Posterior cingulate gyrus (tissue), 11 donors: ENCODE measurements around the gene MYH6.
"Not testable (repeated sequence)": the region's sequence is repeated elsewhere in the genome, so short reads cannot be mapped to it uniquely, and the experiment has no call there.

Experiments used
- DNase-seq, 10 donors: peaks; one replicate each; pipeline versions ENCODE4 v3.0.0 to v3.0.0-alpha.2; 2020 to 2021; ENCODE audit warnings: mixed read lengths in 3 of 10
- intact Hi-C: fragments of 100-400 bp; cut with DNase I; formaldehyde crosslinking; loops from one replicate; pipeline ENCODE4 v1.15.1; 2023

The MYH6 gene

DNA sequence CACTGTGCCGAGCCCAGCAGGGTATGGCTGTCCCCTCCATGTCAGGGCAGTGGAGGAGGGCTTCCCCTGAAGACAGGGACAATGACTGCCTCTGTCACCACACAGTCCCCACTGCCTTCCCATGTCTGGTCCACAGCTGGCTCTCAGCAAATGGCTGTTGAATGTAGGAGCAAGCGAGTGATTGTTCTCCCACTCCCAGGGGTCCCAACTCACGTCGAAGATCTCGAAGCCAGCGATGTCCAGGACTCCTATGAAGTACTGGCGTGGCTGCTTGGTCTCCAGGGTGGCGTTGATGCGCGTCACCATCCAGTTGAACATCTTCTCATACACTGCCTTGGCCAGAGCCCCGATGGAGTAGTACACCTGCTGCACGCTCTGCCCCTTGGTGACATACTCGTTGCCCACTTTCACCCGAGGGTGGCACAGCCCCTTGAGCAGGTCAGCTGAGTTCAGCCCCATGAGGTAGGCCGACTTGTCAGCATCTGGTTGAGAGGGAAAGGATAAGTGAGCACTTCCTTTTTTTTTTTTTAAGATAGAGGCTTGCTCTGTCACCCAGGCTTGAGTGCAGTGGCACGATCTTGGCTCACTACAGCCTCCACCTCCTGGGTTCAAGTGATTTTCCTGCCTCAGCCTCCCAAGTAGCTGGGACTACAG is 7.5 kb downstream of the MYH6 start:
- intact Hi-C loops = not testable (repeated sequence)
- peak in 2 of 10 donors; percentile 60 to 68 for DNase-seq

DNA sequence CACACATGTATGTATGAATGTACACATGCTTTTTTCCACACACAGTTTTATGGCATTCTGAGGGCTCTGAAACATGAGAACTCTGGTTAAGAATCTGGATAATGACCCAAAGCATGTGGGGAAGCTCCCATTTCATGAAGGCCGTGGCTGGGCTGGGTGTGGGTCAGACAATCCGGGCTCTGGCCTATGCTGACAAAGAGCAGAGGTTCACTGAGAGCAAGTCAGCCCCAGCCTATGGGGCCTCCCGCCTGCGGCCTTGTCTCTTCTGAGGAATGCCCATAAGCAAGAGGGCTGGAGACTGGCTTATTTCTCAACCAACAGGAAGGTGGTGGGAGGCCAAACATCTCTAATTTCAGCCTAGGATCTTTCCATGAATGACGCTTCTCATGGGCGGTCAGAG is 8.5 kb downstream of the MYH6 start:
- intact Hi-C loops = no loop called here
- DNase-seq = peak in 2 of 10 donors; percentile 27 to 71

DNA sequence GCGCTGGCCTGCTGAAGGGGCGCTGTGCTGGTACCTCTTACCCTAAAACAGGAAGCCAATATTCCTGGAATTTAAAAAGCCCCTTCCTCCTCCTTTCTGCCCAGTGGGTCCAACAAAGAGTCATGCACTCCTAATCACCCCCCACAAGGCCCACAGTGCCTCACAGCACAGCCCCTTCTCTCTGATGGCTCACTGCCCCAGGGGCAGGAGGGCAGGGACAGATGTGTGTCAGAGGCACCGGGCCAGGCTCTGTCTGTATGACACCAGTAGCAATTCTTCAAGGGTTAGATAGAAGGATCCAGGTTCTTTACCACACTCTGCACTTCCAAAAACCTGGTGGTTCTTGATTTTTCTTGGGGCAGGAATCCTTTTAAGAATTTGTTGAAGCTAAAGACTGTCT is 8.9 kb downstream of the MYH6 start:
- intact Hi-C loops = no loop called here
- DNase-seq = peak in 2 of 10 donors; percentile 42 to 69

DNA sequence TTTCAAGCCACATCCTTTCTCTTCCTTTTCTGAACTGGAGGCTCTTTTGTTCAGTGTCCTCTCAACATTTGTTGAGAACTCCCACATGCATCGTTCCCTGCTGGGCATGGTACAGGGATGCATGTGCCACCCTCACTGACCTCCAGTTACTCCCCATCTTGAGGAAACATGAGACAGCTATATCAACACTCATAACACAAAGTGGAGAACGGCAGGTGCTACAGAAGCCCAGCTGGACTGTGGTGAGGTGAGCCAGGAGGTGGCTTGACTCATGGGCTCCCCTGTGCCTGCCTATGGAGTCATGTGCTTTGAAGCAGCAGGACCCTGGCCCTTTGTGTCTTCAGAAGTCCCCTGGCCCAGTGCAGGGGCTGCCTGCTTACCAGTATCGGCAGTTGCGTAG is 9.7 kb downstream of the MYH6 start:
- intact Hi-C loops = no loop called here
- peak in 1 of 10 donors; percentile 24 for DNase-seq

DNA sequence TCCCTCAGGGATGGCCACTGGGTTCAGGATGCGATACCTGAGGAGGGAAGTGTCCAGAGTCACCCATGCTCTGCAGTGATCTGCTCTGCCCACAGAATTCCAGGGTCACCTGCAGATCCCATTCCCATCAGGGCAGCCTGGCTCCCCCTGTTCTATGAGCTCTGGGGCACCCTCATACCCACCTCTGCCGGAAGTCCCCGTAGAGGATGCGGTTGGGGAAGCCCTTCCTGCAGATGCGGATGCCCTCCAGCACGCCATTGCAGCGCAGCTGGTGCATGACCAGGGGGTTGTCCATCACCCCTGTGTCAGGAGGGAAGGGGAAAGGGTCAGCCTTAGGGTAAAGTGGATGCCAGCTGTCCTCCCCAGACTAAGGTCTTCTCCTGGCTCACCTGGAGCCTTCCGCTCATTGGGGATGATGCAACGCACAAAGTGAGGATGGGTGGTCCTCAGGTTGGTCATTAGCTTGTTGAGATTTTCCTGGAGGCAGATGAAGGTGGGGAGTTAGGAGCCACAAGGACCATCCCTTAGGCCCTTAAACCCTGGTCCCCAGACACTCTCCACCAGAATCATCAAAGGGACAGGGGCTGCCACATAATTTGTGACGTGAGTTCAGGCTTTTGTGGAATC is 11.2 kb downstream of the MYH6 start:
- intact Hi-C loops = no loop called here
- DNase-seq = peak in 3 of 10 donors; percentile 6 to 57 (median 44)

DNA sequence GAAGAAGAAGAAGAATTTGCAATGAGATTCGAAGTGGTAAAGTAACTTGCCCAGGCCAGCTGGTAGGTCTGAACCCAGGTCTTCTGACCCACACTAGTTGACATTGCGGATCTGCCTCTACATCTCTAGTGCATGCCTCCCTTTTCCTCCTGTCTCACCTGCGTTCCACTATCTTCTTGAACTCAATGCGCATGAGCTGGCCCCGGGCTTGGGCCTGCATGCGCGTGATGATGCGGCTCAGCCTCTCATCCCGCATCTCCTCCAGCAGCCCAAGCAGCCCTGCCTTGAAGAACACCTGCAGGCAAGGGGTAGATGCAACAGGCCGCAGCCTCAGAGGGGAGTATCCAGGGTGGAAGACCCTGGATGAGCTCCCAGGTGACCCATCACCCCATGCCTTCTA is 11.9 kb downstream of the MYH6 start:
- intact Hi-C loops = no loop called here
- peak in 3 of 10 donors; percentile 25 to 57 (median 53) for DNase-seq

DNA sequence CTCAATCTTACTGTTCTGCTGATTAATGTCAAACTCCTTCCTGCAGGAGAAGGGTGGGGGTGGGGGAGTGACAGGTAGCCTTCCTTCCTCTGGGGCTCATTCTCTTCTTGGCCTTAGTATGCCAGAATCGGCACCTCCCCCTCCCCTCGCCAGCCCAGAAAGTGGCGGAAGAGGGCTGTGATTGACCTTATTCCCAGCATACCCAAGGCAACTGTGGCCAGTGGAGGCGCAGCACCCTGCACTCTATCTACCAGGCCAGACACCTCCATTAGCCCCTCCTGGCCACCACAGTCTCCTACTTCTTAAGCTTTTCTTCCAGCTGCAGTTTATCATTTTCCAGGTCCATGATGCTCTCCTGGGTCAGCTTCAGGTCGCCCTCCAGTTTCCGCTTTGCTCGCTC is 15.5 kb downstream of the MYH6 start:
- DNase-seq = peak in 2 of 10 donors; percentile 5 to 34
- intact Hi-C loops = no loop called here

DNA sequence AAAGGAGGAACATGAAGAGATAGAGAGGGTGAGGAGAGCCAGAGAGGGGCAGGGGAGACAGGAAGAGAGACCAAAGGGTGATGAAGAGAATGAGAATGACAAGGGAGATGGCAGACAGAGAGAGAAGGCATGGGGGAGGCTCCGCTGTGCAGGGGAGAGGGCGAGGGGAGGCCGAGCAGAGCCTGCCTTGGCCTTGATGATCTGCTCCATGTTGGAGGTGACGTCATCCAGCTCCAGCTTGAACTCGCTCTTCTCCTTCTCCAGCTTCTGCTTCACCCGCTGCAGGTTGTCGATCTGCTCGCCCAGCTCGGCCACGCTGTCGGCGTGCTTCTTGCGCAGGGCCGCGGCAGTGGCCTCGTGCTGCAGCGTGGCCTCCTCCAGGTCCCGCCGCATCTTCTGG is 18.2 kb downstream of the MYH6 start:
- intact Hi-C loops = not testable (repeated sequence)

DNA sequence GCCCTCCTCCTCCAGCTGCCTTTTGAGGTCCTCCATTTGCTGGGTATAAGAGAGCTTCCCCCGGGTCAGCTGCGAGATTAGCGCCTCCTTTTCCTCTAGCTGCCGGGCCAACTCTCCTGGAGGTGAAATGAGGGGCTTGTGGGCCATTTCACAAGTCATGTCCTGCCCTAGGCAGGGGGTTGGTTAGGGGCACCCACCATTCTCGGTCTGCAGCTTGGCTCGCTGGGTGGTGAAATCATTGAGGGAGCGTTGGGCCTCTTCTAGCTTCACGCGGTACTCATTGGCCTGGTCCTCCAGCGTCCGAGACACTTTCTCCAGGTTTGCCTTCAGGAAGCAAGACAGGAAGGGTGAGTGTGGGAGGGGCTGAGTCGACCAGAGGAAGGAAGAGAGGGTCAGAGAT is 18.7 kb downstream of the MYH6 start:
- intact Hi-C loops = no loop called here
- DNase-seq = peak in 2 of 10 donors; percentile 52 to 75

More for the DNA sequence above, 18.2 kb downstream of the MYH6 start:
- not testable (repeated sequence) for DNase-seq

DNA sequence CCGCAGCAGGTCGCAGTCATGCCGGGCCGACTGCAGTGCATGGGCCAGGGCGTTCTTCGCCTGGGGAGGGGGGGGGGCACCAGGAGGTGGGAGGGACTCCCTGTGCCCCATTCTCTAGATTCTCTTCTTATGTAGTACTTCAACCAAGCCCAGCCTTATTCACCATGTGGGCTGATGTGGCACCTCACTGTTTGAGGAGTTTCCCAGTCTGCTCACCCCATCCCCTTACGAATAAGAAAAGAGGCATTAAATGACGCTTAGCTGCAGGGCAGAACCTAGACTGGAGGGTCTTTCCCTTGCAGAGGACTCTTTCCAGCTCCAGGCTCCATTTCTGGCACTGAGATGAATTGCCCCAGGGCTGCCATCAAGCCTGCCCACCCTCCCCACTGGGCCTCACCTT is 19.1 kb downstream of the MYH6 start:
- intact Hi-C loops = no loop called here
- DNase-seq = peak in 1 of 10 donors; percentile 10

DNA sequence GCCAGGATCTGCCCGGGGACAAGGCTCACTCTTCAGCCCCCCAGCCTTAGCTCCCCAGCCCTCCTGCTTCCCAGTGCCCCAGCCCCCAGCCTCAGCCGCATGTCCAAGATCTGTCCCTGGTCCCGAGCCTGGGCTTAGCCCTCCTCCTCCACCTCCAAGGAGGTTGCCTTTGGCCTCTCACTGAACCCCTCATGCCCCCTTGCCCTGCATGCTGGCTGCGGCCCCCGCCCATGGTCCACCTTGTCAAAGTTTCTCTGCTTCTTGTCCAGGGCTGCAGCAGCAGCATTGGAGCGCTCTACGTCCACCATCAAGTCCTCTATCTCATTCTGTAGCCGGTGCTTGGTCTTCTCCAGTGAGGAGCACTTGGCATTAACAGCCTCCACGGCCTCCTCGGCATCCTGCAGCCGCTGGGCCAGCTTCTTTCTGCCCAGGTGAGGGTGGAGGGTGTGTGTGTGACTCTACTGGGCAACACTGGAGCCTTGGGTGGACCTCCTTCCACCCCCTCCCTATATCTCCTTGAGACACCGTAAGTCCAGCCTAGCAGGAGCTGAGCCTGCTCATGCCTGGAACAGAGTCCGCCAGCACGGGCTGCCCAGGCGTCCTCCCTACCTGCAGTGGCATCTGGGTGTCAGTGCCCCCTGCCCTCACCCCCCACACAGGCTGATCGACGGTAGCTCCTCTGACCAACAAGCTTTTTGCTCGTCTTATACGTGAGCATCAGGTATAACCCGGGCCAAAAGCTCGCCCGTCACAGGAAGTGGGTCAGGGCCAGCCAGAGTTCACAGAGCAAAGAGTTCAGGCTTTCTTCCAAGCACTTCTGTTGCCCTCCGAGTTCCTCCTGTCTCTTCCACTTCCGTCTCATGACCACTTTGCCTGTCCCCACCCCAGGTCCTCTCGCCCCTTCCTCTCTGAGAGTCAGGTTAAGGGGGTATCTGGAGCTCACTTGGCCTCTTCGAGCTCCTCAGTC is 19.9 kb downstream of the MYH6 start:
- intact Hi-C loops = no loop called here
- DNase-seq = peak in 2 of 10 donors; percentile 72 to 77

DNA sequence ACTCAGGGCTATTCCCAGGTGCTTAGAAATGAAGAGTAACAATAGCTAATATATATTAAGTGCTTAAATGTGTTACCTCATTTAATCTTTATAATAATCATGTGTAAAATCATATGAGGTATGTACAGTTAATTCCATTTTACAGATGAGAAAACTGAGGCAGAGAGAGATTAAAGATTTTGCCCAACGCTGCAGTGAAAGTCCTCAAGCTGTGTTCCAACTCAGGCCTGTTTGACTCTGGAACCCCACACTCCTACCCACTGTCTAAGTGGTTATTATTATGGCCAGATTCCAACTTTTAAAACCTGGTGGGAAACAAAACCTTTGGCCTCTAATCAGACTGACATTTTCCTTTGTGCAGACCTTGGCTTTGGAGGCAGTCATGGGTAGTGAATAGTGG is 21.1 kb downstream of the MYH6 start:
- peak in 2 of 10 donors; percentile 2 to 16 for DNase-seq

DNA sequence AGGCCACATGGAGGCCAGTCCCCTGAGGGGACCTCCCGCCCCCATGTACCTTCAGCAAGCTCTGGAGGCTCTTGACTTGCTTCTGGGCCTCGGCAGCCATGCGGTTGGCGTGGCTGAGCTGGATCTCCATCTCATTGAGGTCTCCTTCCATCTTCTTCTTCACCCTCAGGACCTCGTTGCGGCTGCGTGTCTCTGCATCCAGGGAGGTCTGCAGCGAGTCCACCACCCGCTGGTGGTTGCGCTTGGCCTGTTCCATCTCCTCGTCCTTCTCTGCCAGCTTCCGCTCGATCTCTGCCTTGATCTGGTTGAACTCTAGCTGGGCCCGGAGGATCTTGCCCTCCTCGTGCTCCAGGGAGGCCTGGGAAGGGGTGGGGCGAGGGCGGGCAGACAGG is 21.8 kb downstream of the MYH6 start:
- intact Hi-C loops = not testable (repeated sequence)
- DNase-seq = peak in 1 of 10 donors; percentile 38

More for the DNA sequence above, 21.1 kb downstream of the MYH6 start:
- intact Hi-C loops = no loop called here

DNA sequence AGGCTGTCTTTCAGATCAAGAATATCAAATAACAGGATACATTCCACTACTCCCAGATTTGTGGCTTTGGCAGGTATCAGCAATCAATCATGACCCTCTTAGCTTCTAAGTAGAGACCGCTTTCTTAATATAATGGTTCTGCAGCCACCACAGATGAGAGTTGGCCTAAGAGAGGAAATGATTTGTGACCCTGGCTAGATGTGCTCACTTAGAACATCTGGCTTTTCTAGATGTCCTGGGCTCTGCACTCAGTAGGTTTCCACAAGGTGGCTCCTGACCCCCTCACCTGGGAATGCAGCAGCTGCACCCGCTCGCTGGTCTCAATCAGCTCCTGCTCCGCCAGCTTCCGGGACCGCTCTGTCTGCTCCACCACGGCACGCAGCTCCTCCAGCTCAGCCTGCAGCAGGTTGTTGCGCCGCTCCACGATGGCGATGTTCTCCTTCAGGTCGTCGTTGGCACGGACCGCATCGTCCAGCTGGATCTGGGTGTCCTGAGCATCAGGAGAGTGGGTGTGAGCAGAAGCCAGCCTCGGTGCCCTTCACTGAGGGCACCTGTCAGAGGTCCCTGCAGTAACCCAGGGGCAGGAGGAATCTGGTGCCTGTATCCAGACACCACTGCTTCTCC is 22.3 kb downstream of the MYH6 start:
- intact Hi-C loops = no loop called here
- DNase-seq = peak in 3 of 10 donors; percentile 63 to 81 (median 67)

DNA sequence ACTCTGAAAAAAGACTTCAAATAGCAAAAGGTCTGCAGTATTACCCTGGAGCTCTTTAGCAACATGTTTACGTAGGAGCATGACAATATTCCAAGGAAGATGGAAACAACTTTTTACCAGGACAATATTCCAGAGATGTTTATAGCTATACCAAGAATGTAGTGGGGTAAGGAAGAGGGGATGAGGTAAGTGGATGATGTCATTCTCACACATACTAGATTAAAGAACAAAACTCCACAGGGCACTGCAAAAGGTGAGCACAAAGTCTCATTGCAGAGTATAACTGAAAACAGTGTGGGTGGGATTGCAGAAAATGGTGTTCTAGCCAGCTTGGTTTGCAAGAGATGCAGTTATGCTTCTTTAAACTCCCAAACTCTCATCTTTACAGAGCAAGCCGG is 22.8 kb downstream of the MYH6 start:
- intact Hi-C loops = no loop called here
- DNase-seq = no peak

DNA sequence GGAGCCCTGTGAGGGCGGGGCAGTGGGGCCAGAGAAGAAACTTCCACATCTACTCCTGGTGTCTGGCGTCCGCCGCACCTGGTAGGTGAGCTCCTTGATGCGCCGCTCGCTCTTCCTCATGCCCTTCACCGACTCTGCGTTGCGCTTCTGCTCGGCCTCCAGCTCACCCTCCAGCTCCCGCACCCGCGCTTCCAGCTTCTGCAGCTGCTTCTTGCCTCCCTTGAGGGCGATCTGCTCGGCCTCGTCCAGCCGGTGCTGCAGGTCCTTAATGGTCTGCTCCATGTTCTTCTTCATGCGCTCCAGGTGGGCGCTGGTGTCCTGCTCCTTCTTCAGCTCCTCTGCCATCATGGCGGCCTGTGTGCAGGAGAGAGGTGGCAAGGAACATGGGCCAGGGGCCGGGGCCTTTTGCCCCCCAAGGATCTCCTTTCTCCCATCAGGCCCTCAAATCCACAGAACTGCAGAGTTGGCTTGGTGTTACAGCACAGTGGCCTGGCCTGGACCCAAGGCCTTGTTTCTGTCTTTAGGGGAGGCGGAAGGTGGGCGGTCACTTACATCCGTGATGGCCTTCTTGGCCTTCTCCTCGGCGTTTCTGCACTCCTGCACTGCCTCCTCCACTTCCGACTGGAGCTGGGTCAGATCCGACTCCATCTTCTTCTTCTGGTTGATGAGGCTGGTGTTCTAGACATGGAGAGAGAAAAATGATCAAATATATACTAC is 23.6 kb downstream of the MYH6 start:
- intact Hi-C loops = loop anchor here (5.0 kb wide), 1 partner anchor 83 kb away; the partner anchor contains the start of gene NGDN
- DNase-seq = peak in 2 of 10 donors; percentile 44 to 72

DNA sequence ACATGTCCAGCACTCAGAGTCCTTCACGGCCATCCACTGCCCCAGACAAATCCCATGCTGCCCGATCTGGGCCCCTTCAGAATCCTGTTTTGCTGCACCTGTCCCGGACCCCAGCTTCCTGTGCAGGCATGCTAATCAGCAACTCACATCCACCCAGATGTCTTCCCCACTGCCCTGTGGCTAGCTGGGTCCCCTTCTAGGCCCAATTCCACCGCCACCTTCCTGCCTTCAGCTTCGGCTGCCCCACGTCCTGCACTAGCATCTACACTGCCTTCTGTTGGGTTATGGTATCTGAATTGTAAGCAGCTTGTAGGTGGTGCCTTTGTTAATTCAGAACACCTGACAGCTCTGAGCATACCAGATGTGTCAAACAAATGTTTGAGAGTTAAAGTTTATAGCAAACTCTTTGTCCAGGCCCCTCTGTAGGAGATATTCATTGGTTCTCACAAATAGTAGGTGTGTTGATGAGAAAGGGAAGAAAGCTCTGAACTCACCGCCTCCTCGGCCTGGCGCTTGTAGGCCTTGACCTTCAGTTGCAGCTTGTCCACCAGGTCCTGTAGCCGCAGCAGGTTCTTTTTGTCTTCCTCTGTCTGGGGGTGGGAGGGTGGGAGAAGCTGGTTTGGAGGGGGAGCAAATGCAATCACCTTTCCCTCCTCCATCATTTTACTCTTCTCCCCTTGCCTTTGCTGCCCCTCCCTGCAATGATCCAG is 25.2 kb downstream of the MYH6 start:
- DNase-seq = peak in 2 of 10 donors; percentile 53 to 54
- intact Hi-C loops = loop anchor here (5.0 kb wide), 1 partner anchor 84 kb away; the partner anchor contains the start of gene NGDN

DNA sequence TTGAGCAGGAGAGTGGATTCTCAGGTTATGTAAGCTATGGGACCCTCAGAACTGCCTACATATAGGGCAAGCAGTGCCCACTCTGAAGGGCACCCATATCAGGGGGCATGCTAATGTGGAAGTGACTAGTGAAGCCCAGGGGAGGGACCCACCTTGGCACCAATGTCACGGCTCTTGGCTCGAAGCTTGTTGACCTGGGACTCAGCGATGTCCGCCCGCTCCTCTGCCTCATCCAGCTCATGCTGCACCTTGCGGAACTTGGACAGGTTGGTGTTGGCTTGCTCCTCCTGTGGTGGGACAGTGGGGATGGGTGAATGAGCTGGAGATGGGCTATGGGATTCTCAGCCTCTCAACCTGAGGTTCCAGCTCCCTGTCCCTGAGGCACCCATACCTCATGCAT is 25.8 kb downstream of the MYH6 start:
- peak in 2 of 10 donors; percentile 43 to 62 for DNase-seq
- intact Hi-C loops = loop anchor here (5.0 kb wide), 1 partner anchor 85 kb away; the partner anchor contains the start of gene NGDN

DNA sequence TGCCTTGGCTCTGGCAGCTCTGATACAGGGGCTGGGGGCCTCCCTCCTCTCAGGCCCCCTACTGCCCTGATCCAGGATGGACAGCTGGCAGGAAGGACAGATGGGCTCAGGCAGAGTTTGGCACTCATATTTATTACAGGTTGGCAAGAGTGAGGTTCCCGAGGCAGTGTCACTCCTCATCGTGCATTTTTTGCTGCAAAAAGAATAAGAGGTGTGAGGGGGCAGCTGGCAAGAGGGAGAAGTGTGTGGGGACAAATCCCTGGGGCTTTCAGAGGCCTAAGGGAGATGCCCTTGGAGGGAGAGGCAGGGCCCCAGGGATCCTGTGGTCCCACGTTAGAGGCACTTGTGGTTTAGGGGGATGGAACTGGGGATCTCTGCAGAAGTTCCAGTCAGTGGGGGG is 26.2 kb downstream of the MYH6 start:
- peak in 2 of 10 donors; percentile 9 to 39 for DNase-seq
- intact Hi-C loops = loop anchor here (5.0 kb wide), 1 partner anchor 85 kb away; the partner anchor contains the start of gene NGDN
